Measurements from ENCODE around the gene NAGLU. TPM values are rescaled to one million over a fixed set of nuclear protein-coding genes. Genes with fewer than 3 reads are reported as not detected.

The NAGLU gene
- total RNA-seq, 1 donor from 2014 or later = 25.2 TPM

- no peak overlapping the region for H3K4me3 ChIP-seq (ENCODE audit: low read depth, low read length)
- TF ChIP-seq CTCF (conservative IDR thresholded peaks at IDR 0.05; ENCODE audit: low read depth, low read length) = no peak
These were observed 28.4 kb upstream of the NAGLU start for GRCh38 chr17:42507671-42508070.

GRCh38 chr17:42508426-42509165 lies 27.4 kb upstream of the NAGLU start:
- no peak overlapping the region for H3K4me3 ChIP-seq (ENCODE audit: low read depth, low read length)
- no peak for DNase-seq (ENCODE audit: low read depth)
- TF ChIP-seq CTCF (conservative IDR thresholded peaks at IDR 0.05; ENCODE audit: low read depth, low read length) = no peak

More at GRCh38 chr17:42507671-42508070, 28.4 kb upstream of the NAGLU start:
- DNase-seq (ENCODE audit: low read depth) = no peak

- no peak for TF ChIP-seq CTCF (conservative IDR thresholded peaks at IDR 0.05; ENCODE audit: low read depth, low read length)
- H3K4me3 ChIP-seq (ENCODE audit: low read depth, low read length) = no peak overlapping the region
- no peak for DNase-seq (ENCODE audit: low read depth)
These were observed 26.6 kb upstream of the NAGLU start for GRCh38 chr17:42509409-42509808.

GRCh38 chr17:42509841-42510240 lies 26.2 kb upstream of the NAGLU start:
- TF ChIP-seq CTCF (conservative IDR thresholded peaks at IDR 0.05; ENCODE audit: low read depth, low read length) = no peak
- DNase-seq (ENCODE audit: low read depth) = no peak
- no peak overlapping the region for H3K4me3 ChIP-seq (ENCODE audit: low read depth, low read length)

- H3K4me3 ChIP-seq (ENCODE audit: low read depth, low read length) = no peak overlapping the region
- no peak for TF ChIP-seq CTCF (conservative IDR thresholded peaks at IDR 0.05; ENCODE audit: low read depth, low read length)
- DNase-seq (ENCODE audit: low read depth) = no peak
These were observed 23.8 kb upstream of the NAGLU start for GRCh38 chr17:42512246-42512645.

GRCh38 chr17:42512733-42513251 lies 23.2 kb upstream of the NAGLU start:
- no peak for TF ChIP-seq CTCF (conservative IDR thresholded peaks at IDR 0.05; ENCODE audit: low read depth, low read length)
- no peak overlapping the region for H3K4me3 ChIP-seq (ENCODE audit: low read depth, low read length)
- no peak for DNase-seq (ENCODE audit: low read depth)

- no peak for TF ChIP-seq CTCF (conservative IDR thresholded peaks at IDR 0.05; ENCODE audit: low read depth, low read length)
- no peak for DNase-seq (ENCODE audit: low read depth)
- no peak overlapping the region for H3K4me3 ChIP-seq (ENCODE audit: low read depth, low read length)
These were observed 22.4 kb upstream of the NAGLU start for GRCh38 chr17:42513686-42514085.
